ENCODE results near the gene KCNG1.
"Not testable (repeated sequence)": the region's sequence is repeated elsewhere in the genome, so short reads cannot be mapped to it uniquely, and the experiment has no call there.

Gene KCNG1

GRCh38 chr20:51022803-51023616, at the start of gene KCNG1:
KCNG1 (minus strand) TSS chr20:51023107; CDS start chr20:51010338, 12,769 bp downstream.
- DNase-seq: no peak

DNA sequence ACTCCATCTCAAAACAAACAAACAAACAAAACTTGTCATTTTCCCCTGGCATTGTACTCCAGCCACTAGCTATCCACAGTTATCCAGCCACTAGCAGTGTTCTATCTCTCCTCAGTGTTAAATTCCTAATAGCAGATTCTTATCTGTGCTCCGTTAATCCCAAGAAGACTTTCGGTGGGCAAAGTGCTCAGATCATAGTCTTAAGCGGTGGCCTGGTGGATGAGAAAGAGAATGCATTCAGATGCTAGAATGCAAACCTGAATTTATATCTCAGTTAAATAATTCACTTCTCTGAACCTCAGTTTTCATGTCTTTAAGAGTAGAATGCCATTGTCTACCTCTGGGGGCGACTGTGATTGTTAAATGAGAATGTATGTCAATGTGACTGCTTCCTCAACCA, 47.7 kb upstream of the KCNG1 start:
- DNase-seq: no peak

DNA sequence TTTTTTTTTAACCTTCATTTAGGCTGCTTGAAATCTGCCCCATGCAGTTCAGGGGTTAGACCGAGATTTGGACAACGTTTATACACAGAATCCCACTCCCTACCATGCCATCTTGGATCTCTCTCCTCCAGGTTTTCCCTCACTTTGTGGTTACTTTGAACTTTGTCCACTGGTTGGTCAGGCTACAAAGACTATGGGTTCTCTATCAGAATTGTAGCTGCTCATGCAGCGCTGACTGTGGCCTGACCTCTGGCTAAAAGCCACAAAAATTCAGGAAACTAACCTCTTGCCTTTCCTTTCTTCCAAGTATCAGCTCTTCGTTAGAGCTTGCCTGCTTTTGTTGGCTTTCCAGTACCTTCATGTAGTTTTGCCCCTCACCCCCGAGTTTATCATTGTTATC, 44.9 kb upstream of the KCNG1 start:
- no peak for DNase-seq

DNA sequence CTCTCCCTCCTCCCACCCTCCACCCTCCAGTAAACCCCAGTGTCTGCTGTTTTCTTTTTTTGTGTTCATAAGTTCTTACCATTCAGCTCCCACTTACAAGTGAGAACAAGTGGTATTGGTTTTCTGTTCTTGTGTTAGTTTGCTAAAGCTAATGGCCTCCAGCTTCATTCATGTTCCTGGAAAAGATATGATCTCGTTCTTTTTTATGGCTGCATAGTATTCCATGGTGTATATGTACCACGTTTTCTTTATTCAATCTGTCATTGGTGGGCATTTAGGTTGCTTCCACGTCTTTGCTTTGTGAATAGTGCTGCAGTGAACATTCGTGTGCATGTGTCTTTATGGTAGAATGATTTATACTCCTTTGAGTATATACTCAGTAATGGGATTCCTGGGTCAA, 42.7 kb upstream of the KCNG1 start:
- DNase-seq: no peak

GRCh38 chr20:51064137-51064536, 41.2 kb upstream of the KCNG1 start:
- no peak for DNase-seq

DNA sequence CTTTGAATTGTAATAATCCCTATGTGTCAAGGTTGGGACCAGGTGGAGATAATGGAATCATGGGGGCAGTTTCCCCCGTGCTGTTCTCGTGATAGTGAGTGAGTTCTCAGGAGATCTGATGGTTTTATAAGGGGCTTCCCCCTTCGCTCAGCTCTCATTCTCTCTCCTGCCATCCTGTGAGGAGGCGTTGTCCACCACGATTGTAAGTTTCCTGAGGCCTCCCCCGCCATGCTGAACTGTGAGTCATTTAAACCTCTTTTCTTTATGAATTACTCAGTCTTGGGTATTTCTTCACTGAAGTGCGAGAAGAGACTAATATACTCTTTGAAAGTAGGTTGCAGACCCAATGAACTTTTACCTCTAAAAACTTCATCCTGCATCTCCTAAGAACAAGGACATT, 39.2 kb upstream of the KCNG1 start:
- DNase-seq: no peak

GRCh38 chr20:51061418-51062045, 38.6 kb upstream of the KCNG1 start:
- no peak for DNase-seq

GRCh38 chr20:51060301-51060700, 37.4 kb upstream of the KCNG1 start:
- no peak for DNase-seq

- DNase-seq: no peak
Measured at GRCh38 chr20:51059862-51060261, 37.0 kb upstream of the KCNG1 start.

DNA sequence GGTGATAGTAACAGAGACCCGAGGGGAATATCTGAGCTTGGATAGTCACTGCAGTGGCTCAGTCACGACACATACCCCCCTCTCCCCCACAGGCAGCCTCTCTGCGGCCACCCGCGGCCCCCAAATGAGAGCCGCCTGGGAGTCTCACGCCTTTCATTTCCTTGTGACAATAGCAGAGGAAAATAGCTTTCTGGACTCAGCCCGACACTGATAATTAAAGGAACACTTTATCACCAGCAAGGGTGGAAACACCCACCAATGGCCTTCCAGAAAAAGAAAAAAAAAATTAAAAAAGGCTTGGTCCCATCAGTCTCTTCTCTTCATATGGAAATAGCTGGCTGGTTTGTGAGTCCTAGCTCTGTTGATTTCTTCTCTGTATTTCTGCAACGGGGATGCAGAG, 35.1 kb upstream of the KCNG1 start:
- no peak for DNase-seq

- DNase-seq: no peak
Measured at GRCh38 chr20:51054233-51054632, 31.3 kb upstream of the KCNG1 start.

DNA sequence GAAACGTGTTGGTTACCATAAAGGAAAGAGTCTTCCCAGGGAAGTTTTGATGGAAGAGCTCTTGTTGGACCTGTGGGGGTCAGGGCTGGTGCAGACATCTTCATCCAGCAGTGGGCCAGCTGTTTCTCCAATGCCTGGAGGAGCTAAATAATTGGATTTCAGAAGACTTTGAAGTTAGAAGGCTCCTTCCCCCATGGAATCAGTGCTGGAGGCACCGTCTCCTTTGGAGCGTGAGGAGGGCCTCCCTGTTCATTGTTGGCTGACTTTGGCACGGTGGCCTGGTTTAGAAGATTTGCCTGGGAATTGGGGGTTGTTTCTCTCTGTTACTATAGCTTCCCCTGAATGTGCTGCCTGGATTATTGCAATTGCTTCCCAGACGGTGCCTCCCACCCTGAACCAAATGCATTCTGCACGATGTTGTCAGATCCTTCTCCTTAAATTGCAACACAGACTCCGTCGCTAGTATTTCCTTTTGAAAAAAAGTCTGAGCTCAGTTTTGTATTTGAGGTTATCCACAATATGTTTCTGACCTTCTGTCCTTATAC, 27.7 kb upstream of the KCNG1 start:
- no peak for DNase-seq

DNA sequence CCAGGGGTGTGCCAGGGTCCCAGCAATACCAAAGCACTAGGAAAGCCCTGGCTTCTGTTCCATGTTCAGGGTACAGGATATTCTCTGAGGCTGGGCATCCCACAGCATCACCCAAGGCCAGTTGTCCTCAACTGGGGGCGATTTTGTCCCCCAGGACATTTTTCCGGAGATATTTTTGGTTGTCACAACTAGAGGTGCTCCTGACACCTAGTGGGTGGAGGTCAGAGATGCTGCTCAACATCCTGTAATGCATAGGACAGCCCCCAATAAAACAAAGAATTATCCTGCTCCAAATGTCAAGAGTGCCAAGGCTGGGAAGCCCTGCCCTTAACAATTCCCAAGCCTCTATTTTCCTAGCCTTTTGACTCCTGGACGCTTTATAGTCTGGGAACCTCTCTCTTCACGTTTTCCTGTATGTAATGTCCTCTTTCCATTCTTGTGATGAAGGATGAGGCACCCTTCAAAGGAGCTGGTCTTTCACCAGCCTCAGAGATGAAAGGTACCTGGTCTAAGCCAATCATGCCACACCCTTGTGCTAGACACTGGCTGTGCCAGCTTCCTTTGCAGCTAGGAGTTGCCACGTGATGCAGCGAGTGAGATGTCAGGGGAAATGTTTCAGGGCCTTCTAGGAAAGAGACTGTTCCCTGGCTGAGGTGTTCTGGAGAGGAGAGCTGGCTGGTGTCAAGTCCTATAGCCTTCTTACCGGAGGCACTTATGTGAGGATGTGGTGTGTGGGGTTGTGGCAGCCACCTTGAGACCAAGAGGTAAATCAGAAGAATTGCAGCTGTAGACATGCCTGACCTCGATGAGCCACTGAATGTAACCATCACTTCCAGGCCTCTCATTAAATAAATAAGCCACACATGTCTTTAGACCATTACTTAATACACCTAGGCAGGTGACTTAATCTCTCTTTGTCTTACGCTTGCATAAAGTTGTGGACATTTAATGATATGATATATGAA, 23.4 kb upstream of the KCNG1 start:
- no peak for DNase-seq

- not testable (repeated sequence) for DNase-seq
Measured at GRCh38 chr20:51045492-51045891, 22.6 kb upstream of the KCNG1 start.

- DNase-seq: no peak
Measured at GRCh38 chr20:51044796-51045195, 21.9 kb upstream of the KCNG1 start.

- no peak for DNase-seq
Measured at GRCh38 chr20:51043811-51044210, 20.9 kb upstream of the KCNG1 start.

DNA sequence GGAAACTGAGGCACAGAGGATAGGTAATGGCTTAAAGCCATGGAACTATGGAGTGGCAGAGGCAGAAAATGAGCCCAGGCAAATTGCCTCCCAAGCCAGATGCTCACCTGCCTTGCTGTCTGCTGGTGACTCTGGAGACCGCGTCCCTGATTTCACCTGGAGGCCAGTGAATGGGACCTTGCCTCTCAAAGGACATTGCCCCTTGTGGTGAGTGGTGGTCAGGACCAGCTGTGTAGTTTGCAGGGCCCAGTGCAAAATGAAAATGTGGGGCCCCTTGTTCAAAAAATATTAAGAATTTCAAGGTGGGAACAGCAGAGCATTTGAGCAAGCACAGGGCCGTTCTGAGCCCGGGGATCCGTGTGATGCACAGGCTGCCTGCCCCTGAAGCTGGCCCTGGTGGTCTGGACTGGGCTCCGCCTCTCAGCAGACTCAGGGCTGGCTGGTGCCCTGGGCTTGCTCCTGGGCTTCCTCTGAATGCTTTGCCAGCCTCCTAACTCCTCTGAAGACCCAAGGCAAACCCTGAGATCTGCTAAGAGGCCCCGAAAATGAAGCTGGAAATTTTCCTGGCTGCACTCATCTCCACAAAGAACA, 19.8 kb upstream of the KCNG1 start:
- no peak for DNase-seq

DNA sequence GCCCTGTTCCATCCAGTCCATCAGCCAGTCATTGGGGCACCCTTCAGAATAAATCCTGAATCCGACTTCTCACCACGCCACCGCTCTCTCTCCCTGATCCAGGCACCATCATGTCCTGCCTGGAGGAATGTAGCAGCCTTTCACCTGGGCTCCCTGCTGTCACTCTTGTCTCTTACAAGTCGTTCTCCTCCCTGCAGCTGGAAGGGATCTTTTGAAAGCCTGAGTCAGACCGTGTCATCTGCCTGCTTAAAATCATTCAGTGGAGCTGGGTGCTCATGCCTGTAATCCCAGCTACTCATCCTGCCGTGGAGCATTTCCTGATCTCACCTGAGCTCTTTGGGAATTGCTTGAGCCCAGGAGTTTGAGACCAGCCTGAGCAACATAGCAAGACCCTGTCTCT, 19.2 kb upstream of the KCNG1 start:
- no peak for DNase-seq

DNA sequence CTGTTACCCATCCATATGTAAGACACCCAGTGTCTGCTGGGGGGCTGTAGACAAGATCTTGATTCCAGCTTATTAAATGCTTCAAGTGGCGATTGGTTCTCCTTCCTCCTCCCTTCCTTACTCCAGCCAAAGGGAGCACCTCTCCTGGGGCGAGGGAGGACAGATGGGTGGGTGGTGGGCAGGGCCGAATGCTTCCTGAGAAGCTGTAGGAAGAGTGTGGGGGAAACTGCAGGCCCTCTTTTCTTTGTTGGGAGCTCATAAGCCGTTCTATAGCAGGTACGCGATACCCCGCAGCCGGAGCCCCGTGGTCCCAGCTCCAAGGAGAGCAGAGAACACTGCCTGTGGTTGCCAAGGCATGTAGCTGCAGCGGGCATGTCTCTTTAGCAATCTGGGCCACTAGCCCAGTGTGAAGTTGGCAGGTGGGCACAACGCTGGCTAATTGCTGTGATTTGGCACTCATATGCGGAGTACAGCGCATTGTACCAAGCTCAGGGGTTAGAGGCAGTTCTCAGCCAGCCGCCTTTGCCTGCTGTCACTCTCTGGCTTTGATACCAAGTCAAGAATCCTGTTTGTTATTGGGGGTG, 14.7 kb upstream of the KCNG1 start:
- DNase-seq: no peak

DNA sequence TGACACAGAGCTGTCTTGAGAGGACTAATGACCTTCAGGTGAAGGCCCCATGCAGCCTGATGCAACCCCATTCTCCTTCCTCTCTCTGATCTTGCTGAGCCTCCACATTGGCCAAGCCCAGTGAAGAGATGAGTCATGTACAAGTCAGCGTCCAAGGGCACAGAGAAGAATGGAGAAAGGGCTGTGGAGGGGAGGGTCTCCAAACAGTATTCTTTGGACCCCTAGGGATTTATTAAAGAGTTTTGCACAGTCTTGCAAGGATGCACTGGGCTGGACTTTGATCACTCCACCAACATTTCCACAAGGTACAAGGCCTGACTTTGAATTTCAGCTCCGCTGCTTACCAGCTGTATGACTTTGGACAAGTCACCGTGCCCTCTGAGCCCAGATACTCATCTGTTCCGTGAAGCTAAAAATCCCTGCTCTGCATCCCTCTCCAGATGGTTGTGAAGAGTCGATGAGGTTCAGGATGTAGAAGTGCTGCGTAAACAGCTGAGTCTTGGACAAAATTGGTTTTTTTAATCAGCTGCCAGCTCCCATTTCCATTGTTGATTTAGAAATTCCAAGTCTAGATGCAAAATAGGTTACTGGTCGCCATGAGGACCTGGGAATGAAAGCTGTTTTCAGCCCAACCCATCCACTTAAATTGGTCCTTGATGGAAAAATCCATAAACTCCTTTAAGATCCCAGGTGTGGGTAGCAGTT, 14.1 kb upstream of the KCNG1 start:
- DNase-seq: no peak

- DNase-seq: no peak
Measured at GRCh38 chr20:51036226-51036625, 13.3 kb upstream of the KCNG1 start.

Data from NCI-H774 (cell line).